SU-DHL-6 (cell line): ENCODE measurements around the gene AXIN1.

Experiments
- CTCF ChIP-seq: fragments of 200-600 bp; sonication (generic); IDR thresholded peaks from one replicate; pipeline ENCODE4 v1.5.1; 2017; ENCODE audit warnings: antibody characterized with exemption, mild to moderate bottlenecking, low read length, moderate library complexity; ENCODE audit not compliant: insufficient read depth, poor library complexity, severe bottlenecking
- EZH2phosphoT487 ChIP-seq: fragments of 200-600 bp; sonication (generic), shearing (Covaris generic); conservative IDR thresholded peaks from 2 replicates; pipeline ENCODE4 v1.6.1; 2018; ENCODE audit warnings: mild to moderate bottlenecking, antibody characterized with exemption, low read length, moderate library complexity, mixed read lengths

DNA sequence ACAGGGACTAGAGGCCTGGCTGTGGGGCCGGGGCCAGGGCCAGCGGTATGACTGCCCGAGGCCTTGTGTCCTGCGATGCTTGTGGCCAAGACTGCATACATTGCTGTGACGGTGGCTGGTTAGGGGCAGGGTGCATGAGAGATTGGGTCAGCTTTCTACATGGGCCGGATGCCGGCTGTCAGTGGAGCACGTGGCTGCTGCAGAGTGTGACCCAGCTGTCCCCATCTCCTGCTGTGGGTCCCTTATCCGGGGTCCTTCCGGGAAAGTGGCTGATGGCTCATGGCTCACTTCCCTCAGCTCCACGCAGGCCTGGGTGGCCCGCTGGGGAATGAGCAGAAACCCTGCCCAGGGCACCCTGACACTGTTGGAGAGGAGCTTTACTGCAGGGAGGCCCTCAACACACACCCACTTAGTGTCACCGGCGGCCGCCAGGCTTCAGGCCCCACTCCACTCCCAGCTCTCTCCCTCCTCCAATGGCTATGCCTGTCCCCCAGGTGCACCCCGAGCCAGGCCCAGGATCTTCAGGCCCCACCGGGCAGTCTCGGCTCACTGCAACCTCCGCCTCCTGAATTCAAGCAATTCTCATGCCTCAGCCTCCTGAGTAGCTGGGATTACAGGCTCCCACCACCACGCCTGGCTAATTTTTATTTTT is 76.0 kb downstream of the AXIN1 start:
- TF ChIP-seq CTCF (no peak), EZH2phosphoT487 (no peak)
